ENCODE measurements around the gene CD48. TPM values are rescaled to one million over a fixed set of nuclear protein-coding genes. Genes with fewer than 3 reads are reported as not detected.
"Not testable (repeated sequence)": the region's sequence is repeated elsewhere in the genome, so short reads cannot be mapped to it uniquely, and the experiment has no call there.

The CD48 gene
- total RNA-seq, 2 donors from 2014 or later: 1.9 to 5.5 TPM

GRCh38 chr1:160664573-160665051 lies 47.0 kb downstream of the CD48 start:
- intact Hi-C loops (cut with DNase I): no loop called here

GRCh38 chr1:160662910-160663309 lies 48.7 kb downstream of the CD48 start:
- DNase-seq (no peak), ATAC-seq (no peak)
- intact Hi-C loops (cut with DNase I): no loop called here

More at GRCh38 chr1:160664573-160665051, 47.0 kb downstream of the CD48 start:
- DNase-seq: no peak
- ATAC-seq: peak; percentile 18 to 30

GRCh38 chr1:160659566-160659965 lies 52.1 kb downstream of the CD48 start:
- DNase-seq (no peak), ATAC-seq (no peak)
- intact Hi-C loops (cut with DNase I): no loop called here

- intact Hi-C loops (cut with DNase I): no loop called here
- no peak for DNase-seq
- ATAC-seq: no peak
Observed at GRCh38 chr1:160658814-160659193, 52.8 kb downstream of the CD48 start.

- no peak for ATAC-seq
- DNase-seq: no peak
- intact Hi-C loops (cut with DNase I): no loop called here
Observed at GRCh38 chr1:160658162-160658813, 53.3 kb downstream of the CD48 start.

- ATAC-seq: no peak
- no peak for DNase-seq
- intact Hi-C loops (cut with DNase I): no loop called here
Observed at GRCh38 chr1:160657250-160657781, 54.3 kb downstream of the CD48 start.

- no peak for DNase-seq
- ATAC-seq: no peak
- intact Hi-C loops (cut with DNase I): no loop called here
Observed at GRCh38 chr1:160656737-160657136, 54.9 kb downstream of the CD48 start.

GRCh38 chr1:160653620-160654016 lies 58.0 kb downstream of the CD48 start:
- intact Hi-C loops (cut with DNase I): no loop called here
- DNase-seq: no peak
- ATAC-seq: no peak

GRCh38 chr1:160652924-160653619 lies 58.5 kb downstream of the CD48 start:
- ATAC-seq (no peak), DNase-seq (no peak)
- intact Hi-C loops (cut with DNase I): no loop called here

GRCh38 chr1:160652065-160652641 lies 59.5 kb downstream of the CD48 start:
- ATAC-seq; DNase-seq; intact Hi-C loops (cut with DNase I): not testable (repeated sequence)

GRCh38 chr1:160651433-160652064 lies 60.1 kb downstream of the CD48 start:
- DNase-seq: no peak
- ATAC-seq: no peak
- intact Hi-C loops (cut with DNase I): no loop called here

- intact Hi-C loops (cut with DNase I): no loop called here
- DNase-seq: no peak
- no peak for ATAC-seq
Observed at GRCh38 chr1:160647329-160647720, 64.3 kb downstream of the CD48 start.

- intact Hi-C loops (cut with DNase I): no loop called here
- DNase-seq: no peak
- no peak for ATAC-seq
Observed at GRCh38 chr1:160646711-160647328, 64.8 kb downstream of the CD48 start, which contains the start of gene SLAMF1. TSS of gene SLAMF1 (minus strand) at chr1:160647044. CDS start at chr1:160646945, 99 bp downstream.

GRCh38 chr1:160646180-160646579 lies 65.4 kb downstream of the CD48 start:
- no peak for DNase-seq
- no peak for ATAC-seq
- intact Hi-C loops (cut with DNase I): no loop called here

GRCh38 chr1:160645386-160646130 lies 66.1 kb downstream of the CD48 start:
- ATAC-seq (no peak), DNase-seq (no peak)
- intact Hi-C loops (cut with DNase I): no loop called here

GRCh38 chr1:160644399-160644798 lies 67.2 kb downstream of the CD48 start:
- DNase-seq (no peak), ATAC-seq (no peak)
- intact Hi-C loops (cut with DNase I): no loop called here

GRCh38 chr1:160643138-160643537 lies 68.5 kb downstream of the CD48 start:
- no peak for ATAC-seq
- no peak for DNase-seq
- intact Hi-C loops (cut with DNase I): no loop called here

- no peak for DNase-seq
- ATAC-seq: no peak
- intact Hi-C loops (cut with DNase I): no loop called here
Observed at GRCh38 chr1:160642281-160642644, 69.4 kb downstream of the CD48 start.

All from left cardiac atrium (tissue), 4 donors.